Rectal smooth muscle tissue (tissue), 1 donor: ENCODE measurements around the gene ZNF181.

ENCODE experiments used
- H3K27ac ChIP-seq: one replicate; pipeline ENCODE4 v1.7.0; 2013; ENCODE audit warnings: low read depth, low read length, inconsistent platforms
- H3K27me3 ChIP-seq: one replicate; pipeline ENCODE4 v1.7.0; 2013; ENCODE audit warnings: low read length; ENCODE audit not compliant: control insufficient read depth, insufficient read depth
- H3K36me3 ChIP-seq: one replicate; pipeline ENCODE4 v1.7.0; 2013; ENCODE audit warnings: low read length; ENCODE audit not compliant: control insufficient read depth, insufficient read depth
- H3K4me1 ChIP-seq: one replicate; pipeline ENCODE4 v1.7.0; 2013; ENCODE audit warnings: low read length; ENCODE audit not compliant: control insufficient read depth, insufficient read depth
- H3K4me3 ChIP-seq: one replicate; pipeline ENCODE4 v1.7.0; 2013; ENCODE audit warnings: low read length
- H3K9ac ChIP-seq: one replicate; pipeline ENCODE4 v1.7.0; 2013; ENCODE audit warnings: low read length

The ZNF181 gene

GRCh38 chr19:34772697-34773554 is 38.9 kb downstream of the ZNF181 start, which contains the start of gene ZNF599:
Gene ZNF599 (minus strand): TSS chr19:34773215. CDS start chr19:34772841, 374 bp downstream.
- H3K27me3 ChIP-seq, result no peaks in the 10 kb centered on the region
- H3K9ac ChIP-seq, result peak within 1 kb of the TSS; percentile 8

GRCh38 chr19:34773555-34773864 is 39.5 kb downstream of the ZNF181 start:
- Histone ChIP-seq H3K27ac (no peak overlapping the region), H3K36me3 (peaks cover 5% of the 10 kb centered on the region), H3K9ac (no peak overlapping the region), H3K4me1 (peaks cover 7% of the 10 kb centered on the region), H3K4me3 (peak overlapping the region; percentile 94), H3K27me3 (no peaks in the 10 kb centered on the region)

More at GRCh38 chr19:34772697-34773554, 38.9 kb downstream of the ZNF181 start, which contains the start of gene ZNF599:
- Histone ChIP-seq H3K36me3 (peaks cover 9% of the 10 kb centered on the region), H3K27ac (peak within 1 kb of the TSS; percentile 75), H3K4me3 (peak within 1 kb of the TSS; percentile 94), H3K4me1 (peaks cover 7% of the 10 kb centered on the region)

DNA sequence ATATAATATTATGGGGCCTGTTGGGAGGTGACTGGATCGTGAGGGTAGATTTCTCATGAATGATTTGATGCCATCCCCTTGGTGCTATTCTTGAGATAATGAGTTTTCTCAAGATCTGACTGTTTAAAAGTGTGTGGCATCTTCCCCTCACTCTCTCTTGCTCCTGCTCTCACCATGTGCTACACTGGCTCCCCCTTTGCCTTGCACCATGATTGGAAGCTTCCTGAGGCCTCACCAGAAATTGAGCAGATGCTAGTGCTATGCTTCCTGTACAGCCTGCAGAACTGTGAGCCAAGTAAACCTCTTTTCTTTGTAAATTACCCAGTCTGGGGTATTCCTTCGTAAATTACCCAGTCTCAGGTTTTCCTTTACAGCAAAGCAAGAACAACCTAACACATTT is 40.8 kb downstream of the ZNF181 start:
- peaks cover 7% of the 10 kb centered on the region for H3K4me1 ChIP-seq
- no peaks in the 10 kb centered on the region for H3K36me3 ChIP-seq
- no peak overlapping the region for H3K27ac ChIP-seq
- no peak overlapping the region for H3K9ac ChIP-seq
- H3K27me3 ChIP-seq, result no peaks in the 10 kb centered on the region
- no peak overlapping the region for H3K4me3 ChIP-seq

DNA sequence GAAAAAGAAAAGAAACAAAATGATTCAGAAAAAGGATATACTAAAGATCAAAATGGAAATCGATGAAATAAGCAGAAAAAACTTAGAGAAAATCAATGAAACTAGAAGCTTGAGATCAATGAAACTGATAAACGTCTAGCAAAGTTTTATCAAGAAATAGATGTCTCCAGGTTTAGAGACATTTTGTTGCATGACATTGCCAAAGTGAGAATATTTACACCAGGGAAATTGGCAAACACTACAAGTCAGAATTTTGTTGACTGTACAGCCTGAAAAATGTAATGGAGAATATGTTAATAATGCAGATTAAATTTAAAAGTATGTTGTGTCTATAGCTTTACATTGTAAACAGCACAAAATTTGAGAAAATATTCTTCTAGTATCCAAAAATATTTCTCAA is 44.3 kb downstream of the ZNF181 start:
- Histone ChIP-seq H3K27me3 (no peaks in the 10 kb centered on the region), H3K4me1 (no peaks in the 10 kb centered on the region), H3K9ac (no peak overlapping the region), H3K36me3 (no peaks in the 10 kb centered on the region), H3K27ac (no peak overlapping the region), H3K4me3 (no peak overlapping the region)

DNA sequence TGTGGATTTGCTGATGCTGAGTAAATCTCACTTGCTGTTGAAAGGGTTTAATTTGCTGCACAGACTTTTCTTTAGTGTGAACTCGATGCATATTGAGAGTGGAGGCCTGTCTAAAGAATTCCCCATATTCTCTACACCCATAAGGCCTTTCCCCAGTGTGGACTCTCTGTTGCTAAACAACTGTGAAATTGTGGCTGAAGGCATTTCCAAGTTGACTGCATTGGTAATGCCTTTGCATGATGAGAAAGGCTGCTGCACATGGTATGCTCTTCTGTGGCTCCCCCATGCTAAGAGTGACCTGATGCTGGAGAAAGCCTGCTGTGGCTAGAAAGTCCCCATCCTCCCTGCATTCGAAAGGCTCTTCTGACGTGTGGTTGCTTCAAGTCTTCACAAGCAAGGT is 45.6 kb downstream of the ZNF181 start:
- no peak overlapping the region for H3K4me3 ChIP-seq
- H3K4me1 ChIP-seq, result no peaks in the 10 kb centered on the region
- no peak overlapping the region for H3K27ac ChIP-seq
- H3K27me3 ChIP-seq, result no peaks in the 10 kb centered on the region
- no peak overlapping the region for H3K9ac ChIP-seq
- H3K36me3 ChIP-seq, result no peaks in the 10 kb centered on the region

GRCh38 chr19:34786236-34786635 is 52.2 kb downstream of the ZNF181 start:
- Histone ChIP-seq H3K27ac (no peak overlapping the region), H3K4me1 (no peaks in the 10 kb centered on the region), H3K27me3 (no peaks in the 10 kb centered on the region), H3K36me3 (no peaks in the 10 kb centered on the region), H3K4me3 (no peak overlapping the region), H3K9ac (no peak overlapping the region)

GRCh38 chr19:34787059-34787824 is 53.2 kb downstream of the ZNF181 start:
- H3K9ac ChIP-seq, result no peak overlapping the region
- H3K4me3 ChIP-seq, result no peak overlapping the region
- H3K27me3 ChIP-seq, result no peaks in the 10 kb centered on the region
- no peak overlapping the region for H3K27ac ChIP-seq
- no peaks in the 10 kb centered on the region for H3K4me1 ChIP-seq
- H3K36me3 ChIP-seq, result no peaks in the 10 kb centered on the region

DNA sequence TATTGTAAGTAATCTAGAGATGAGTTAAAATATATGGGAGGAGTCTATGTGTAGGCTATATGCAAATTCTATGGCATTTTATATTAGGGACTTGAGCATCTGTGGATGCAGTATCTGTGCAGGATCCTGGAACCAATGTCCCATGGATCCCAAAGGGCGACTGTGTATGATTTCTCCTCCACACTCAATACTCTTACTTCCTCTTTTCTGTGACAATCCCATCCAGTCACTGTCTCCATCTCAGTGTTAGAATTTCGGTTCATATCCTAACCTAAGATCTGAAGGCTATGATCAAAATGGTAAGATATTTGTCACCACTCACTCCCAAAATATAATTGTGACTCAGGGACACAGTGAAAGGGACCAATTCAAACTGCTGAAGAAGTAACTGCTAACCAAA is 54.0 kb downstream of the ZNF181 start:
- Histone ChIP-seq H3K9ac (no peak overlapping the region), H3K27ac (no peak overlapping the region), H3K4me3 (no peak overlapping the region), H3K4me1 (no peaks in the 10 kb centered on the region), H3K36me3 (no peaks in the 10 kb centered on the region), H3K27me3 (no peaks in the 10 kb centered on the region)

GRCh38 chr19:34793565-34793964 is 59.5 kb downstream of the ZNF181 start:
- Histone ChIP-seq H3K27me3 (no peaks in the 10 kb centered on the region), H3K4me1 (no peaks in the 10 kb centered on the region), H3K27ac (no peak overlapping the region), H3K36me3 (no peaks in the 10 kb centered on the region), H3K9ac (no peak overlapping the region), H3K4me3 (no peak overlapping the region)

DNA sequence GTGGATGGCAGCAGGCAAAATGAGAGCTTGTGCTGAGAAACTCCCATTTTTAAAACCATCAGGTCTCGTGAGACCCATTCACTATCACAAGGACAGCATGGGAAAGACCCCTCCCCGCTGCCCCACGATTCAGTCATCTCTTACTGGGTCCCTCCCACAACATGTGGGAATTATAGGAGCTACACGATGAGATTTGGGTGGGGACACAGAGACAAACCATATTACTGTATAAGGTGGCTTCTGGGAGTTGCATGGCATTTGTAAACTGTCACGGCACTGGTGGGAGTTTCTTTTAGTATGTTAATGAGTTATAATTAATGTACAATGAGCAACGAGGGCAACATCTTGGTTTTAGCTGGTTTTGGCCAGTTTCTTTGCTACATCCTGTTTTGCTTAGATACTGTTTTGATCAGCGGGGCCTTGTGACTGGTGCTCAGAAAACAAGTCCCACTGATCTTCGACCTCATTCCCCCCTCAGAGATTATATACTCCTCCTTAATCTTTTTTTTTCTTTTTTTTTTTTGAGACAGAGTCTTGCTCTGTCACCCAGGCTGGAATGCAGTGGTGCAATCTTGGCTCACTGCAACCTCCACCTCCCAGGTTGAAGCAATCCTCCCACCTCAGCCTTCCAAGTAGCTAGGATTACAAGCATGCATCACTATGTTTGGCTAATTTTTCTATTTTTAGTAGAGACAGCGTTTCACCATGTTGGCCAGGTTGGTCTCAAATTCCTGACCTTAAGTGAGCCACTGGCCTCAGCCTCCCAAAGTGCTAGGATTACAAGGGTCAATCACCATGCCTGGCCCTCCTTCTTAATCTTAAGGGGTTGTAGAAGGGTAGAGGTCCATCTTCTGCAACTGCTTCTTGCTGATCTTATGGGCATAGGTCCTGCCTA is 60.3 kb downstream of the ZNF181 start:
- H3K4me3 ChIP-seq, result no peak overlapping the region

More for the DNA sequence above, 60.3 kb downstream of the ZNF181 start:
- Histone ChIP-seq H3K4me1 (no peaks in the 10 kb centered on the region), H3K36me3 (no peaks in the 10 kb centered on the region), H3K9ac (no peak overlapping the region), H3K27me3 (no peaks in the 10 kb centered on the region), H3K27ac (no peak overlapping the region)
